Measurements from ENCODE around the gene TSSC4.

The TSSC4 gene

GRCh38 chr11:2432628-2433071 lies 32.1 kb downstream of the TSSC4 start:
- H3K9ac ChIP-seq (ENCODE audit: insufficient read length) = no peak overlapping the region
- H3K36me3 ChIP-seq (ENCODE audit: insufficient read depth, low read length) = no peaks in the 10 kb centered on the region
- DNase-seq (ENCODE audit: low read depth, low spot score) = no peak
- H3K4me3 ChIP-seq = no peak overlapping the region
- no peaks in the 10 kb centered on the region for H3K9me3 ChIP-seq (ENCODE audit: low read depth, low read length)
- no peak overlapping the region for H3K27ac ChIP-seq
- TF ChIP-seq FOXP2 (optimal IDR thresholded peaks at IDR 0.05; ENCODE audit: control extremely low read depth, extremely low read length, insufficient read depth) = no peak
- TF ChIP-seq POLR2AphosphoS5 (IDR thresholded peaks at IDR 0.05; ENCODE audit: borderline replicate concordance, low read depth, low read length) = no peak
- TF ChIP-seq EZH2 (IDR thresholded peaks at IDR 0.05) = no peak

- no peaks in the 10 kb centered on the region for H3K36me3 ChIP-seq (ENCODE audit: insufficient read depth, low read length)
- DNase-seq (ENCODE audit: low read depth, low spot score) = no peak
- no peak overlapping the region for H3K9ac ChIP-seq (ENCODE audit: insufficient read length)
- no peak for TF ChIP-seq FOXP2 (optimal IDR thresholded peaks at IDR 0.05; ENCODE audit: control extremely low read depth, extremely low read length, insufficient read depth)
- TF ChIP-seq POLR2AphosphoS5 (IDR thresholded peaks at IDR 0.05; ENCODE audit: borderline replicate concordance, low read depth, low read length) = no peak
- no peak for TF ChIP-seq EZH2 (IDR thresholded peaks at IDR 0.05)
- H3K9me3 ChIP-seq (ENCODE audit: low read depth, low read length) = no peaks in the 10 kb centered on the region
- H3K4me3 ChIP-seq = no peak overlapping the region
- no peak overlapping the region for H3K27ac ChIP-seq
Measured at GRCh38 chr11:2433106-2433925, 32.8 kb downstream of the TSSC4 start.

- H3K9ac ChIP-seq (ENCODE audit: insufficient read length) = no peak overlapping the region
- no peaks in the 10 kb centered on the region for H3K9me3 ChIP-seq (ENCODE audit: low read depth, low read length)
- no peak overlapping the region for H3K27ac ChIP-seq
- TF ChIP-seq POLR2AphosphoS5 (IDR thresholded peaks at IDR 0.05; ENCODE audit: borderline replicate concordance, low read depth, low read length) (no peak), FOXP2 (optimal IDR thresholded peaks at IDR 0.05; ENCODE audit: control extremely low read depth, extremely low read length, insufficient read depth) (no peak), EZH2 (IDR thresholded peaks at IDR 0.05) (no peak)
- no peaks in the 10 kb centered on the region for H3K36me3 ChIP-seq (ENCODE audit: insufficient read depth, low read length)
- no peak for DNase-seq (ENCODE audit: low read depth, low spot score)
- no peak overlapping the region for H3K4me3 ChIP-seq
Measured at GRCh38 chr11:2434008-2434407, 33.5 kb downstream of the TSSC4 start.

DNA sequence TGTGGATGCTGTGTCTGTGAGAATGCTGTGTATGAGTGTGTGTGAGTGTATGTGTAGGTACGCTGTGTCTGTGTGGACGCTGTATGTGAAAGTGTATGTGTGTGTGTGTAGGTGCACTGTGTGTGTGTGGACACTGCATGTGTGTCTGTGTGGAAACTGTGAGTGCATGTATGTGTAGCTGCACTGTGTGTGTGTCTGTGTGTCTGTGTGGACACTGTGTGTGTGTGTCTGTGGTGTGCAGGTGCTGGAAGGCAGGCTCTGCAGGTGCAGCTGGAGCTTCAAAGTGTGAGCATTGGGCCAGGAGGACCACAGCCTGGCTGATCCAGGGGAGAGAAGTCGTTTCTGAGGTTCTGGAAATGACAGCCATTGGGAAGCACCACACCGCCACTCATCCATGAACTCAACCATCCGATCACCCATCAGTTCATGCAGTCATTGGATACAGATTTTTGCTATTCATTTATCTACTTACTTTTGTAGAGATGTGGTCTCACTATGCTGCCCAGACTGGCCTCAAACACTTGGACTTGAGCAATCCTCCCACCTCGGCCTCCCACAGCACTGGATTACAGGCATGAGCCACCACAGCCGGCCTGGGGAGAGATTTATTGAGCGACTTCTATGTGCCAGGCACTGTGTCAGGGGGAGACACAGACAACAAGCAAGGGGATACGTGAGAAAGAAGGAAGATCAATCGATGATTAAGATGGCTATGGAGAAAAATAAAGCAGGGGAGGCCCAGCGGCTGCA lies 34.1 kb downstream of the TSSC4 start:
- H3K9ac ChIP-seq (ENCODE audit: insufficient read length) = no peak overlapping the region
- no peak overlapping the region for H3K27ac ChIP-seq
- H3K36me3 ChIP-seq (ENCODE audit: insufficient read depth, low read length) = no peaks in the 10 kb centered on the region
- no peak for DNase-seq (ENCODE audit: low read depth, low spot score)
- TF ChIP-seq POLR2AphosphoS5 (IDR thresholded peaks at IDR 0.05; ENCODE audit: borderline replicate concordance, low read depth, low read length) (no peak), EZH2 (IDR thresholded peaks at IDR 0.05) (no peak), FOXP2 (optimal IDR thresholded peaks at IDR 0.05; ENCODE audit: control extremely low read depth, extremely low read length, insufficient read depth) (no peak)
- no peak overlapping the region for H3K4me3 ChIP-seq
- H3K9me3 ChIP-seq (ENCODE audit: low read depth, low read length) = no peaks in the 10 kb centered on the region

- Histone ChIP-seq H3K27ac (no peak overlapping the region), H3K9me3 (ENCODE audit: low read depth, low read length) (no peaks in the 10 kb centered on the region), H3K4me3 (no peak overlapping the region), H3K36me3 (ENCODE audit: insufficient read depth, low read length) (no peaks in the 10 kb centered on the region), H3K9ac (ENCODE audit: insufficient read length) (no peak overlapping the region)
- no peak for TF ChIP-seq POLR2AphosphoS5 (IDR thresholded peaks at IDR 0.05; ENCODE audit: borderline replicate concordance, low read depth, low read length)
- no peak for TF ChIP-seq FOXP2 (optimal IDR thresholded peaks at IDR 0.05; ENCODE audit: control extremely low read depth, extremely low read length, insufficient read depth)
- TF ChIP-seq EZH2 (IDR thresholded peaks at IDR 0.05) = no peak
- DNase-seq (ENCODE audit: low read depth, low spot score) = no peak
Measured at GRCh38 chr11:2435288-2436012, 34.9 kb downstream of the TSSC4 start.

DNA sequence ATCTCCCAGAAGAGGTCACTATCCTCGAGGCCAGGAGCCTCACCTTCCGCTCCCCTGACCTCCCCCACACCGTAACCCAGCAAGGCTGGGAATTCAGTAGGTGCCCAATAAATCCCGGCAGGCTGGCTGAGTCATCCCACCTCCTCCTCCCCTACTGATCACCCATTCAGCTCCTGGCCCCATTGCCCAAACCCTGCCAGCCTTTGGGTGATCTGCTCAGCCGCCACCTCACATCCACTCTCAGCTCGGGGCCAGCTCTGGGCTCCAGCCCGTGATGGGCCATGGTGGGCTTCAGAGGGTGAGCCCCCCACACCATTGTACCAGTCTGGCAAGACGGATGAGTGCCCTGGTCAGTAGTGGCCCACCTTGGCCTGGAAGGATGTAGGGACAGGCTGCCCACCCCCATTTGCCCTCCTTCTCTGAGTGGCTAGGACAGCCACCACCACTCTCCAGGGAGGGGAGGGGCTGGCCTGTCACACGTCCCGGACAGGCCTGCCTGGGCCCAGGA lies 35.5 kb downstream of the TSSC4 start:
- Histone ChIP-seq H3K36me3 (ENCODE audit: insufficient read depth, low read length) (no peaks in the 10 kb centered on the region), H3K9me3 (ENCODE audit: low read depth, low read length) (no peaks in the 10 kb centered on the region), H3K4me3 (no peak overlapping the region), H3K9ac (ENCODE audit: insufficient read length) (no peak overlapping the region), H3K27ac (no peak overlapping the region)
- TF ChIP-seq POLR2AphosphoS5 (IDR thresholded peaks at IDR 0.05; ENCODE audit: borderline replicate concordance, low read depth, low read length) = no peak
- no peak for TF ChIP-seq EZH2 (IDR thresholded peaks at IDR 0.05)
- no peak for TF ChIP-seq FOXP2 (optimal IDR thresholded peaks at IDR 0.05; ENCODE audit: control extremely low read depth, extremely low read length, insufficient read depth)
- DNase-seq (ENCODE audit: low read depth, low spot score) = no peak

GRCh38 chr11:2436521-2437031 lies 36.0 kb downstream of the TSSC4 start:
- H3K27ac ChIP-seq = no peak overlapping the region
- DNase-seq (ENCODE audit: low read depth, low spot score) = no peak
- H3K9me3 ChIP-seq (ENCODE audit: low read depth, low read length) = no peaks in the 10 kb centered on the region
- TF ChIP-seq POLR2AphosphoS5 (IDR thresholded peaks at IDR 0.05; ENCODE audit: borderline replicate concordance, low read depth, low read length) (no peak), EZH2 (IDR thresholded peaks at IDR 0.05) (no peak), FOXP2 (optimal IDR thresholded peaks at IDR 0.05; ENCODE audit: control extremely low read depth, extremely low read length, insufficient read depth) (no peak)
- no peak overlapping the region for H3K9ac ChIP-seq (ENCODE audit: insufficient read length)
- no peak overlapping the region for H3K4me3 ChIP-seq
- no peaks in the 10 kb centered on the region for H3K36me3 ChIP-seq (ENCODE audit: insufficient read depth, low read length)

Measured in SK-N-MC (cell line).